HG02763 (cell line): Measurements from ENCODE around the gene DMPK.
"Not testable (repeated sequence)": the region's sequence is repeated elsewhere in the genome, so short reads cannot be mapped to it uniquely, and the experiment has no call there.

ENCODE experiments used
- ATAC-seq: cut with Tn5 transposase; IDR thresholded peaks from one replicate; pipeline ENCODE4 v1.9.1; 2021; ENCODE audit warnings: mild to moderate bottlenecking, moderate library complexity; ENCODE audit not compliant: unreplicated experiment

DMPK gene

DNA sequence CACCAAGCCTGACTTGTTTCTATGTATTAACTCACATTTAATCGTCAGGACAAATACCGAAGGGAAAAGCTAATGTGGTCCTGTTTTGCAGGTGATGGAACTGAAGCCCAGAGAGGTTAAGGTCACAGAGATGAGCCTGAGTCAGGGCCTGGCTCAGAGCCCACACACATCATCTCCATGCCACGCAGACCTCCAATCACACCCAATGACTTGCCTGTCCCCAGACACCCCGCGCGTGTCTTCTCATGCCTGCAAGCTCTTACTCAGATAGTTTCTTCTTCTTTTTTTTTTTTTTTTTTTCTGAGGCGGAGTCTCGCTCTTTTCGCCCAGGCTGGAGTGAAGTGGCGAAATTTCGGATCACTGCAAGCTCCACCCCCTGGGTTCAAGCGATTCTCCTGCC lies 29.7 kb downstream of the DMPK start:
- ATAC-seq, result no peak

DNA sequence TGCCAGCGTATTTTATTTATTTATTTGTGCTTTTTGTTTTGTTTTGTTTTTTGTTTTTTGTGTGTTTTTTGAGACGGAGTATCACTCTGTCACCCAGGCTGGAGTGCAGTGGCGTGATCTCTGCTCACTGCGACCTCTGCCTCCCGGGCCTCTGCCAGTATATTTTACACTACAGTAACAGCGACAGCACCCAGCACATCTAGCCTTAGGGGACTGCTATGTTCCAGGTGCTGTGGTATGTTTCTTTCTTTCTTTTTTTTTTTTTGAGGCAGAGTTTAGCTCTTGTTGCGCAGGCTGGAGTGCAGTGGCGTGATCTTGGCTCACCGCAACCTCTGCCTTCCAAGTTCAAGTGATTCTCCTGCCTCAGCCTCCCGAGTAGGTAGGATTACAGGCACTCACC lies 30.8 kb downstream of the DMPK start:
- ATAC-seq, result not testable (repeated sequence)

GRCh38 chr19:45747513-45747912 lies 34.8 kb downstream of the DMPK start:
- no peak for ATAC-seq

GRCh38 chr19:45746866-45747265 lies 35.4 kb downstream of the DMPK start:
- no peak for ATAC-seq

- ATAC-seq, result no peak
Measured at GRCh38 chr19:45745606-45746005, 36.7 kb downstream of the DMPK start.

GRCh38 chr19:45742969-45743368 lies 39.3 kb downstream of the DMPK start:
- no peak for ATAC-seq

DNA sequence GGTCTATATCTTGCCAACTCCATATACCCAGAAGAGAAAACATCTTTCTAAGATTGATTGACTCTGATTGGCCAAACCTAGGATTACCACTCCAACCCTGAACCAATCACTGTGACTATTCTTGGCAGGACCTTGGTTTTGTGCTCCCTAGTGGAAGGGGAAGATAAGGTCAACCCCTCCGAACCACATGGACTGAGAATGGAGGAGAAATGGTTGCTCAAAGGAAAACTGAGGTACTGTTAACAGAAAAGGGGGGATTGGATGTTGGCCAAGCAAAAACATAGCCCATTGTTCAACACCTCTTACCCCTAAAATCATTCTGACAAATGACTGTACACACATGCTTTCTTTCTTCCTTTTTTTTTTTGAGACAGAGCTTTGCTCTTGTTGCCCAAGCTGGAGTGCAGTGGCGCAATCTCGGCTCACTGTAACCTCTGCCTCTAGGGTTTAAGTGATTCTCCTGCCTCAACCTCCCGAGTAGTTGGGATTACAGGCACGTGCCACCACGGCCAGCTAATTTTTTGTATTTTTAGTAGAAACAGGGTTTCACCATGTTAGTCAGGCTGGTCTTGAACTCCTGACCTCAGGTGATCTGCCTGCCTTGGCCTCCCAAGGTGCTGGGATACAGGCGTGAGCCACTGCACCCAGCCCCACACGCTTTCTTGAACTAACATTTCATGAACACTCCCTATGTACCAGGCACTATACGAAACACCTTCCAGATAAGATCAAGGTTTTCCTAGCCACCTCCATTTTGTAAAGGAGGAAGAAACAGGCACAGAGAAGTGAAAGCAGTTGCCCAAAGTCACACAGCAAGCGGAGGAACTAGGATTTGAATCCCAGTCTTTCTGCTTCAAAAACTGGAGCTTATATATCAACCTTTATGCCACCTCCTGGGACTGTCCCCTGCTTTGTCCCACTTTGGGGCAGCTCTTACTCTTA lies 42.5 kb downstream of the DMPK start:
- ATAC-seq, result no peak

GRCh38 chr19:45733160-45733810 lies 49.0 kb downstream of the DMPK start, which contains the start of gene MEIOSIN:
Gene MEIOSIN, plus strand, starts transcription at chr19:45733439. Its CDS starts 1,938 bp downstream, at chr19:45735377.
- no peak for ATAC-seq

DNA sequence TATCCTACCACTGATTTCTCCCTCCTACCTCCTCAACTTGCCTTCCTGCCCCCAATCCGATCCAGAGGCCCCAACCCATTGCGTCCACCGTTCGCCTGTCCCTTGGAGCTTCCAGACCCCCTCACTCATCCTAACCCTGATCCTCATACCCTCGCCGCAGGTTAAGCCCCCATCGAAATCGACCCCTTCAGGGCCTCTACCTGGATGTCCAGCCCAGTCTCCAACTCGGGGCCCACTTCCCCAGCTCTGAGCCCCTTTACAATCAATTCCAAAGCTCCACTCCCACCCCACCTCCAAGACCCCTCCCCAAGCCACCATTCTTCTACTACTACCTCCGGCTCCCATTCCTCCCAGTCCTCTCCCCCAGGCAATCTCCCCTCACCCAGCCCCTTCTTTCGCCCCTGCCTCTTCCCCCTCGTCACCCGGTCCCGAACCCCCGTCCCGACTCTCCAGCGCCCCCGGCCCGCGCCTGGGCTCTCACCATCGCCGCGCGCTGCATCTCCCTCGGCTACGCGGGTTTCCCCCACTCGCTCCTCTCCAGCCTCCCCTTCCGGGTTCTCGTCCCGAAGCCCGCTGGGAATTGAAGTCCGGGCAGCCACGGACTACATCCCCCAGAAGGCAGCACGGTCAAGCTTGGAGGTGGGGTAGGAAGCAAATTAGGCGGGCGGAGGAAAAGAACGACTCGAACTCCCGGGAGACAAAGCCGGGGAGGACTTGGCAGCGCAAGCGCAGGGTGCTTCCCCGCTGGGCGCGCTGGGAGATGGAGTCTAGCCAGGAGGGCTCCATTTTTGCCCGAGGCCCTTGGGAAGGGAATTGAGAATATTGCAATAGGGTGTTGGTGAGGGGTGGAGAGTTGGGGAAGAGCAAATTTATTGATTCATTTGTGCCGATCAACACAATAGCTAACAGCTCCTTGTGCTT lies 51.7 kb downstream of the DMPK start, which contains the start of gene FBXO46:
Gene FBXO46 (minus strand): TSS at position 529 of the 921 bp plus-strand sequence. CDS start 17,401 bp downstream, outside the sequence.
- ATAC-seq, result peak; percentile 89

GRCh38 chr19:45729800-45730290 lies 52.4 kb downstream of the DMPK start:
- no peak for ATAC-seq

DNA sequence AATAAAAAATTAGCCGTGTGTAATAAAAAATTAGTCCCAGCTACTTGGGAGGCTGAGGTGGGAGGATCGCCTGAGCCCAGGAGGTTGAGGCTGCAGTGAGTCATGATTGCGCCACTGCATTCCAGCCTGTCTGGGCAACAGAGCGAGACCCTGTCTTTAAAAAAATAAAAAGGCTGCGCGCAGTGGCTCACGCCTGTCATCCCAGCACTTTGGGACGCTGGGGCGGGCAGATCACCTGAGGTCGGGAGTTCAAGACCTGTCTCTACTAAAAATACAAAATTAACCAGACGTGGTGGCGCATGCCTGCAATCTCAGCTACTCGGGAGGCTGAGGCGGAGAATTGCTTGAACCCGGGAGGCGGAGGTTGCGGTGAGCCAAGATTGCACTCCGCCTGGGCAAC lies 53.6 kb downstream of the DMPK start:
- ATAC-seq, result not testable (repeated sequence)

GRCh38 chr19:45720065-45720464 lies 62.2 kb downstream of the DMPK start:
- ATAC-seq, result not testable (repeated sequence)
